ENCODE measurements around the gene WWOX.

DNA sequence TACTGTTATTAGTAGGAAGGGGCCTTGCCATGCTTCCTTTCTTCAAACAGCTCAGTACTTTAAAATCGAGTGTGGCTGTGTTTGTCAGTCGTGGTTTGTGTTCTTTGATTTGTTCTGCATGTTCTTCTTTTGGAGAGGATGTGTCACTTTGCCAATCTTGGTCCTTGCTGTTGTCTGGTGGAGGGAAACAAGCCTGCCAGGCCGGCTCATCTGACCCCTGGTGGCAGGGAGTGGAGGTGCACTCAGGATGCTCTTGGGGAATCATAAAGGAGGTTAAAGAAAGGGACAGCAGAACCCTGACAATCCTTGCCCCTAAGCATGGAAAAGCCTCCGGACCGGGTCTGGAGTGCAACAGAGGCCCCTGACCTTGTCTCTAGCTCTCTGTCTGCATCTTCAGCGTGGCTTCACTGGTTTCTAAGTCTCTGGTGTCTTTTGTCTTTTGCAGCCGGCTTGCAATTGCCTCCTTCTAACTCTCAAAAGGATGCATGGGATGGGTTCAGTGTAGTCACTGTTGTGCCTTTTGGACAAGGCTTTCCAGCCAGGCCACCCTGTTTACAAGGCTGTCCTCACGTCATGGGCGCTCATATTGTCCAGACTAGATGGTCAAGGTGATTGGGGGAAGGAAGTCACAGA, 135.8 kb downstream of the WWOX start:
- TF ChIP-seq HOXA7 (CRISPR knock-in tag; IDR thresholded peaks at IDR 0.05) = no peak
- TF ChIP-seq EHMT2 (IDR thresholded peaks at IDR 0.05; ENCODE audit: low read depth) = no peak
- TF ChIP-seq SREBF2 (IDR thresholded peaks at IDR 0.05) = no peak
- no peak for TF ChIP-seq KDM5A (IDR thresholded peaks at IDR 0.05)
